ENCODE measurements around the gene NRCAM. TPM values are rescaled to one million over a fixed set of nuclear protein-coding genes. Genes with fewer than 3 reads are reported as not detected.

Gene NRCAM
- polyA plus RNA-seq, 1 donor (not counting 4 experiments of a cell fraction or from before 2014, with no cell fraction given): 4.0 TPM

DNA sequence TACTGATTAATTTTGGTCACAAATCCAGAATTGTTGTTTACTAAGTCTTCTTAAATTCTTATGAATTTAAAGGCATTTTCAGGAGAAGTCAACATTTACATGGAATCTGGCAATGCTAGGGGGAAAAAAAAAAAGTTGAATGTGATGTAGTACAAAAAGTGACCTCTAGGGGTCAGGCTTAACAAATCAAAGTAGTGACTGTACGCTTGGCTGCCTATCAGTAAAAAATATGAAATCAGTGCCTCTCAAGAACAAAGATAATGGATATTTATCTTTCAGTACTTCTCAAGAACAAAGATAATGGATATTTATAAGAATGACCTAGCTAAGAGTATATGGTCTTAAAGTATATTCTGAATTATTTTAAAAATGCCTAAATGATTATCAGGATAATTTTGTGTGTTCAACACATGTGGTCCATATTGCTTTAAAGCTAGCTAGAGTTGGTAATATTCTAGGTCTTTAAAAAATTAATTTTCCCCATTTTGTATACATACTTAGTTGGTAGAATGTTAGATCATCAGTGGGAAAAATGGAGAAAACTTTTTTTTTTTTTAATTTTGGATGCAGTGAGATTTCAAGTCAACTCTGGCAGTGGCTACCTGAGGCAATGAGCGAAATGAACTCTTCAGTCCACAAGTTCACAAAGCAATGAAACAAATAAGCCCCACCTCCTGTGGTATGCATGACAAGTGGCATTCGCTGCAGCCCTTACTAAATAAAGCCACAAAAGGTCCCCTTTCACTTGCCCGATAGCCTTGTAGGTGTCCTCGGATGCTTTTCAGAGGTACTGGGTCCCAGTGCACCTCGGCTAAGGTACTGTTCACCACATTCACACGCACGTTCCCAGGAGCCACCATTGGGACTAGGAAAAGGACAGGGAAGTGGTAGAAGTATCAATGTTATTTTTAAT is 274.9 kb downstream of the NRCAM start:
- Histone ChIP-seq H2AFZ (ENCODE audit: control insufficient read depth, low read length) (no peak overlapping the region), H3K27ac (ENCODE audit: control insufficient read depth, insufficient read depth, low read length) (no peak overlapping the region)
- FAIRE-seq: peak; percentile 34

DNA sequence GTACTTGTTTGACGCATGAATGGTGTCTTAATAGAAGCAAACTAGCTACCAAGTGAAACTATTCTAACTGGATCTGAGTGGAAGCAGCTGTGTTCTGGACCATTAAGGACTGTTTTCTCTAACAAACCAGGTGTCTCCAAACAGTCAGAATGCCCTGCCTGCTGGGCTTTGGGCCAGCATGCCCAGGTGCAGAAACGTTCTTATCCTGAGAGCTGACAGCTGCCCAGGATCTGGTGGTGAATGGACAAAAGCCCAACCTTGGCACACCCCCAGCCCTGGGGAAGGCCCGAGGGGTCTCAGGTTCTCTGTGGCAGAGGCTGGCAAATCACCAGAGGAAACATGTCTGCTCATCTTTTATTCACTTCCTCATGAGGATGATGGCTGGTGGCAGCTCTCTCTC is 277.8 kb downstream of the NRCAM start:
- H3K27me3 ChIP-seq (ENCODE audit: control insufficient read depth, extremely low read depth, insufficient read depth, low read length): no peaks in the 10 kb centered on the region
- H4K20me1 ChIP-seq (ENCODE audit: control insufficient read depth, extremely low read depth, insufficient read depth, low read length): no peaks in the 10 kb centered on the region
- FAIRE-seq: no peak
- dilution Hi-C loops (cut with MboI; ENCODE audit: extremely low pct_ligation_motif_present, low sequenced_read_pairs): loop anchor here (25.0 kb wide), 1 partner anchor 309 kb away; no protein-coding TSS in a partner anchor
- H3K4me2 ChIP-seq (ENCODE audit: control insufficient read depth, extremely low read depth, insufficient read depth, low read depth, low read length): no peak overlapping the region
- no peaks in the 10 kb centered on the region for H3K36me3 ChIP-seq (ENCODE audit: control insufficient read depth in 2 of 2, extremely low read depth in 1 of 2, insufficient read depth in 2 of 2, low read length in 2 of 2)
- no peak overlapping the region for H3K27ac ChIP-seq (ENCODE audit: control insufficient read depth, insufficient read depth, low read length)
- no peaks in the 10 kb centered on the region for H3K4me1 ChIP-seq (ENCODE audit: control insufficient read depth, extremely low read depth, insufficient read depth, low read length)
- H3K9ac ChIP-seq (ENCODE audit: control insufficient read depth, extremely low read depth, insufficient read depth, low read length): no peak overlapping the region
- no peaks in the 10 kb centered on the region for H3K79me2 ChIP-seq (ENCODE audit: control insufficient read depth, insufficient read depth, low read length)
- H3K4me3 ChIP-seq (ENCODE audit: control insufficient read depth in 2 of 3, extremely low read depth in 1 of 3, insufficient read depth in 2 of 3, low read depth in 1 of 3, low read length in 3 of 3): no peak overlapping the region
- peak overlapping the region; percentile 2 for H2AFZ ChIP-seq (ENCODE audit: control insufficient read depth, low read length)
- H3K9me1 ChIP-seq (ENCODE audit: control insufficient read depth, extremely low read depth, insufficient read depth, low read length): no peaks in the 10 kb centered on the region
- DNase-seq (ENCODE audit: low read depth, low spot score): no peak
- H3K9me3 ChIP-seq (ENCODE audit: control insufficient read depth, low read depth, low read length): no peaks in the 10 kb centered on the region
- TF ChIP-seq, protein P1, sequence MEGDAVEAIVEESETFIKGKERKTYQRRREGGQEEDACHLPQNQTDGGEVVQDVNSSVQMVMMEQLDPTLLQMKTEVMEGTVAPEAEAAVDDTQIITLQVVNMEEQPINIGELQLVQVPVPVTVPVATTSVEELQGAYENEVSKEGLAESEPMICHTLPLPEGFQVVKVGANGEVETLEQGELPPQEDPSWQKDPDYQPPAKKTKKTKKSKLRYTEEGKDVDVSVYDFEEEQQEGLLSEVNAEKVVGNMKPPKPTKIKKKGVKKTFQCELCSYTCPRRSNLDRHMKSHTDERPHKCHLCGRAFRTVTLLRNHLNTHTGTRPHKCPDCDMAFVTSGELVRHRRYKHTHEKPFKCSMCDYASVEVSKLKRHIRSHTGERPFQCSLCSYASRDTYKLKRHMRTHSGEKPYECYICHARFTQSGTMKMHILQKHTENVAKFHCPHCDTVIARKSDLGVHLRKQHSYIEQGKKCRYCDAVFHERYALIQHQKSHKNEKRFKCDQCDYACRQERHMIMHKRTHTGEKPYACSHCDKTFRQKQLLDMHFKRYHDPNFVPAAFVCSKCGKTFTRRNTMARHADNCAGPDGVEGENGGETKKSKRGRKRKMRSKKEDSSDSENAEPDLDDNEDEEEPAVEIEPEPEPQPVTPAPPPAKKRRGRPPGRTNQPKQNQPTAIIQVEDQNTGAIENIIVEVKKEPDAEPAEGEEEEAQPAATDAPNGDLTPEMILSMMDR (optimal IDR thresholded peaks at IDR 0.05 in 1 of 3, IDR thresholded peaks at IDR 0.05 in 1 of 3, conservative IDR thresholded peaks at IDR 0.05 in 1 of 3; ENCODE audit: extremely low read depth in 1 of 3, insufficient read depth in 2 of 3, low read length in 3 of 3): no peak
- no peak for TF ChIP-seq EZH2 (IDR thresholded peaks at IDR 0.05; ENCODE audit: low read length)

More for the DNA sequence above, 274.9 kb downstream of the NRCAM start:
- no peak overlapping the region for H3K4me3 ChIP-seq (ENCODE audit: control insufficient read depth in 2 of 3, extremely low read depth in 1 of 3, insufficient read depth in 2 of 3, low read depth in 1 of 3, low read length in 3 of 3)
- TF ChIP-seq EZH2 (IDR thresholded peaks at IDR 0.05; ENCODE audit: low read length): no peak
- TF ChIP-seq, protein P1 (optimal IDR thresholded peaks at IDR 0.05 in 1 of 3, IDR thresholded peaks at IDR 0.05 in 1 of 3, conservative IDR thresholded peaks at IDR 0.05 in 1 of 3; ENCODE audit: extremely low read depth in 1 of 3, insufficient read depth in 2 of 3, low read length in 3 of 3): peak in 2 of 3 experiments; percentile 41 to 48
- H3K4me1 ChIP-seq (ENCODE audit: control insufficient read depth, extremely low read depth, insufficient read depth, low read length): no peaks in the 10 kb centered on the region
- H3K9me3 ChIP-seq (ENCODE audit: control insufficient read depth, low read depth, low read length): no peaks in the 10 kb centered on the region
- no peak for DNase-seq (ENCODE audit: low read depth, low spot score)
- H3K9me1 ChIP-seq (ENCODE audit: control insufficient read depth, extremely low read depth, insufficient read depth, low read length): no peaks in the 10 kb centered on the region
- no peaks in the 10 kb centered on the region for H3K36me3 ChIP-seq (ENCODE audit: control insufficient read depth in 2 of 2, extremely low read depth in 1 of 2, insufficient read depth in 2 of 2, low read length in 2 of 2)
- dilution Hi-C loops (cut with MboI; ENCODE audit: extremely low pct_ligation_motif_present, low sequenced_read_pairs): loop anchor here (25.0 kb wide), 1 partner anchor 306 kb away; no protein-coding TSS in a partner anchor
- H4K20me1 ChIP-seq (ENCODE audit: control insufficient read depth, extremely low read depth, insufficient read depth, low read length): no peaks in the 10 kb centered on the region
- H3K27me3 ChIP-seq (ENCODE audit: control insufficient read depth, extremely low read depth, insufficient read depth, low read length): no peaks in the 10 kb centered on the region
- H3K79me2 ChIP-seq (ENCODE audit: control insufficient read depth, insufficient read depth, low read length): no peaks in the 10 kb centered on the region
- no peak overlapping the region for H3K4me2 ChIP-seq (ENCODE audit: control insufficient read depth, extremely low read depth, insufficient read depth, low read depth, low read length)
- H3K9ac ChIP-seq (ENCODE audit: control insufficient read depth, extremely low read depth, insufficient read depth, low read length): no peak overlapping the region

All from keratinocyte (primary cell).